Measurements from ENCODE around the gene DCX.

The DCX gene

GRCh38 chrX:111402344-111402743 lies 9.6 kb downstream of the DCX start:
- TF ChIP-seq CTCF (IDR thresholded peaks at IDR 0.05; ENCODE audit: insufficient read depth, low read length, poor library complexity, severe bottlenecking) (no peak), EZH2phosphoT487 (conservative IDR thresholded peaks at IDR 0.05; ENCODE audit: low read length) (no peak)
- no peak overlapping the region for H2AFZ ChIP-seq (ENCODE audit: low read depth, low read length, severe bottlenecking)
- no peaks in the 10 kb centered on the region for H3K79me2 ChIP-seq (ENCODE audit: insufficient read depth, low read length)
- H3K9me3 ChIP-seq (ENCODE audit: insufficient read depth, low read length), result no peaks in the 10 kb centered on the region
- H3K4me2 ChIP-seq (ENCODE audit: low read depth, low read length, poor library complexity, severe bottlenecking), result no peak overlapping the region
- H3K9ac ChIP-seq (ENCODE audit: low read length), result no peak overlapping the region
- H4K20me1 ChIP-seq (ENCODE audit: low read depth, low read length), result no peaks in the 10 kb centered on the region
- H3K27ac ChIP-seq (ENCODE audit: low read depth, low read length), result no peak overlapping the region
- no peaks in the 10 kb centered on the region for H3K9me2 ChIP-seq (replicated peaks; ENCODE audit: insufficient read depth, low read length)
- H3K4me3 ChIP-seq (ENCODE audit: insufficient read depth, low read length, poor library complexity, severe bottlenecking), result no peak overlapping the region
- no peaks in the 10 kb centered on the region for H3K27me3 ChIP-seq (ENCODE audit: low read length)
- H3F3A ChIP-seq (ENCODE audit: insufficient read depth), result no peaks in the 10 kb centered on the region
- no peaks in the 10 kb centered on the region for H3K36me3 ChIP-seq (ENCODE audit: low read length)

GRCh38 chrX:111395149-111395548 lies 16.8 kb downstream of the DCX start:
- Histone ChIP-seq H3K79me2 (ENCODE audit: insufficient read depth, low read length) (no peaks in the 10 kb centered on the region), H3K9me2 (replicated peaks; ENCODE audit: insufficient read depth, low read length) (no peaks in the 10 kb centered on the region), H2AFZ (ENCODE audit: low read depth, low read length, severe bottlenecking) (no peak overlapping the region), H3K4me3 (ENCODE audit: insufficient read depth, low read length, poor library complexity, severe bottlenecking) (no peak overlapping the region), H4K20me1 (ENCODE audit: low read depth, low read length) (no peaks in the 10 kb centered on the region), H3K27ac (ENCODE audit: low read depth, low read length) (no peak overlapping the region), H3K4me2 (ENCODE audit: low read depth, low read length, poor library complexity, severe bottlenecking) (no peak overlapping the region), H3K27me3 (ENCODE audit: low read length) (no peaks in the 10 kb centered on the region), H3K9me3 (ENCODE audit: insufficient read depth, low read length) (no peaks in the 10 kb centered on the region), H3K36me3 (ENCODE audit: low read length) (no peaks in the 10 kb centered on the region), H3K9ac (ENCODE audit: low read length) (no peak overlapping the region), H3F3A (ENCODE audit: insufficient read depth) (no peaks in the 10 kb centered on the region)
- no peak for TF ChIP-seq EZH2phosphoT487 (conservative IDR thresholded peaks at IDR 0.05; ENCODE audit: low read length)
- no peak for TF ChIP-seq CTCF (IDR thresholded peaks at IDR 0.05; ENCODE audit: insufficient read depth, low read length, poor library complexity, severe bottlenecking)

GRCh38 chrX:111394569-111394968 lies 17.4 kb downstream of the DCX start:
- Histone ChIP-seq H3K79me2 (ENCODE audit: insufficient read depth, low read length) (no peaks in the 10 kb centered on the region), H2AFZ (ENCODE audit: low read depth, low read length, severe bottlenecking) (no peak overlapping the region), H3K9ac (ENCODE audit: low read length) (no peak overlapping the region), H3K4me3 (ENCODE audit: insufficient read depth, low read length, poor library complexity, severe bottlenecking) (no peak overlapping the region), H4K20me1 (ENCODE audit: low read depth, low read length) (no peaks in the 10 kb centered on the region), H3K27ac (ENCODE audit: low read depth, low read length) (no peak overlapping the region), H3K4me2 (ENCODE audit: low read depth, low read length, poor library complexity, severe bottlenecking) (no peak overlapping the region), H3K27me3 (ENCODE audit: low read length) (no peaks in the 10 kb centered on the region), H3K36me3 (ENCODE audit: low read length) (no peaks in the 10 kb centered on the region), H3K9me3 (ENCODE audit: insufficient read depth, low read length) (no peaks in the 10 kb centered on the region), H3F3A (ENCODE audit: insufficient read depth) (no peaks in the 10 kb centered on the region), H3K9me2 (replicated peaks; ENCODE audit: insufficient read depth, low read length) (no peaks in the 10 kb centered on the region)
- no peak for TF ChIP-seq EZH2phosphoT487 (conservative IDR thresholded peaks at IDR 0.05; ENCODE audit: low read length)
- no peak for TF ChIP-seq CTCF (IDR thresholded peaks at IDR 0.05; ENCODE audit: insufficient read depth, low read length, poor library complexity, severe bottlenecking)
